ENCODE results near the gene NFKBIB.

GRCh38 chr19:38877781-38878574 is 21.8 kb upstream of the NFKBIB start, which contains the start of gene RINL:
- TF ChIP-seq CTCF (IDR thresholded peaks at IDR 0.05): no peak
- no peak for TF ChIP-seq POLR2A (IDR thresholded peaks at IDR 0.05)

Measured in right lobe of liver (tissue), 4 donors.